ENCODE data around the gene HSPB6.

HSPB6 gene

DNA sequence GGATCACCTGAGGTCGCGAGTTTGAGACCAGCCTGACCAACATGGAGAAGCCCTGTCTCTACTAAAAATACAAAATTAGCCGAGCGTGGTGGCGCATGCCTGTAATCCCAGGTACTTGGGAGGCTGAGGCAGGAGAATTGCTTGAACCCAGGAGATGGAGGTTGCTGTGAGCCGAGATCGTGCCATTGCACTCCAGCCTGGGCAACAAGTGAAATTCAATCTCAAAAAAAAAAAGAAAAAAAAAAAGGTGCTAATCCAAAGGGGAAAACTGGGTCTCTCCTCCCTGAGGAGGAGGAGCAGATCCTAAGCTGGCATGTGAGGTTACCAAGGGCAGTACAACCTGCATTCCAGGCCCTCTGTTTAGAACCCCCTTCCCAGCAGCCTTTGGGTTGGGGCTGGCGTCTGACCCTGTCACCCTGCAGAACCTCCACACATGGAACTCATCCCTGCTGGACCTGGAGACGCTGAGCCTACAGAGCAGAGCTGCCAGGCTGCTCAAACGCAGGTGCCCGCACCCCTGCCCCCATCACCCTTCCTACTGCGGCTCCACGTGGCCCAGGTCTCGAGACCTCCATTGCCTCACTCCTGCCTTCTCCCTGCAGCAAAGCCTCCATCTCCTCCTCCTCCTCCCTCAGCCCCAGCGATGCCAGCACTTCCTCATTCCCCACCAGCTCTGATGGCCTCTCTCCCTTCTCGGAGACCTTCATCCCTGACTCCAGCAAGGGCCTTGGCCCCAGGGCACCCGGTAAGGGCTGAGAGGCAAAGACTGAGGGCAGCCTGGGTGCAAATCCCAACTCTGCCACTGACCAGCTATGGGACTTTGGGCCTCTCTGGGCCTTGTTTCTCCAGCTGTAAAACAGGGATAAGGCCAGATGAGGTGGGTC, 7.8 kb upstream of the HSPB6 start:
- no peak for DNase-seq

DNA sequence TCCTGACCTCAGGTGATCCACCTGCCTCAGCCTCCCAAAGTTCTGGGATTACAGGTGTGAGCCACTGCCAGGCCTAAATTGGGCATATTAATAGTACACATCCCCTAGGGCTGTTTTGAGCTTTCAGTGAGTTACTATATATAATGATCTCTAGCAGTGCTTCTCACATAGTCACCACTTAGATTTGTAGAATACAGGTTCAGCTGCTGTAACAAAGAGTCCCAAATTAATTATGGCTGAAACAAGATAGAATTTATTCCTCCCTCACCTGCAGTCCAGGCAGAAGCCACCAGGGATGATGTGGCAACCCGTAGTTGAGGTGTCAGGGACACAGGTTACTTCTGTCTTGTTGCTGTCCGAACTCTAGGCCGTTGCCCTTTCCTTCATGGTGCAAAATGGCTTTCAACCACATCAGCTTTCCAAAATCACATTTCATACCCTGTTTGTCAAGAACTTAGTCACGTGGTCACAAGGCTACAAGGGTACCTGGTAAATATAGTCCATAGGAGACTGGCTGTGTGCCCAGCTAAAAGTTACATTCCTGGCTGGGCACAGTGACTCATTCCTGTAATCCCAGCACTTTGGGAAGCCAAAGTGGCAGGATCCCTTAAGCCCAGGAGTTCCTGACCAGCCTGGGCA, 4.0 kb upstream of the HSPB6 start:
- DNase-seq, result no peak

DNA sequence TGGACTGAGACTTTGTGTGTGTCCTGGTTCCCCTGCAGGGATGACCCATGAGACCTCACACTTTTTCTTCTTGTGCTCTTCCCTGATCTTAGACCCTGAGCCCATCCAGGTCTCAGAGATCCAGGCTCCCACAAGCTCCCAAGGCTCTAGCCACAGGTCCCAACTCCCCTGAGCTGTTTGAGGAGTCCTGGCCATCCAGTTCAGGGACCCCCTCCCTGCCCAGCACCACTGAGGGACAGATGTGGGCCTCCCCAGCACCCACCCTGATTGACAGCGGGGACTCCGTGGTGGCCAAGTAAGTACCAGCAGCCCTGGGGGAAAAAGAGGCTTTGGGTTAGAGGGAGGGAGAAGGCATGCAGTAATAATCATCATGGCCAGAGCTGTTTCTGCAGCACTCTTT, 2.9 kb upstream of the HSPB6 start:
- no peak for DNase-seq

DNA sequence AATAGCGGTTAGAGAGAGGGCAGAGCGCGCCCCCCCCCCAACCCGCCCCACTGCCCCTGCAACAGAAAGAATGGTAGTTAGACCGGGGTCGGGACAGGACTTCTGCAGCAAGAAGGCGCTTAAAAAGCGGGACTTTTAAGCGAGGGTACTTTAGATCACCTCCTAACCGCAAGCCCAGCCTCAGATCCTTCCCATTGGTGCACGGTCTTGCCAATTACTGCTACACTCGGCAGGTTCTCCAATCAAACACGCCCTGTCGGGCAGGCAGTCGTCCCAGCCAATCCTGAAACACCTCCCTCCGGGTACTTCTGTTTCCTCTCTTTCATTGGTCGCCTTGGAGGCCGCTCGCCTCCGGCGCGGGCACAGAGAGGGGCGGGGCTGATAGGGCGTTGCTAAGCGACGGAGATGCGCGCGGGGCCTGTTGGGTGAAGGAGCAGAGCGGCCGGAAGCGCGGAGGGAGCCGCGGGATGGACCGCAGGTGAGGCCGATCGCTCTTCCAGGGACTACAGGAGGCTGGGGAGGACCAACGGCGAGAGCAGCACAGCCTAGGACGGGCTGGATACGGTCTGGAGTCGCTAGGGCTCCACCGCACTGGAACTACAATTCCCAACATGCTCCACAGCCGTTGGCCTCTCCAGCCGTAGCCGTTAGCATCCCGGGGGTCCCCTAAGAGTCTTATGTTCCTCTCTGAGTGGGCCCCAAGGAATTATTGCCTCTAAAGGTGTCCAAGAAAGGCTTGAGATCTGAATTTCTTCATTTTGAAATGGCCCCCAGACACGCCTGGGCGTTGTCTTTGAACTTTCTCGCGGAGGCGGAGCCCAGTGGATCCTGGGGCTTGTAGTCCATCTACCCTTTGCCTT, 1.1 kb upstream of the HSPB6 start, which contains the start of gene PROSER3:
TSS of gene PROSER3 (plus strand) at position 428 of the 860 bp plus-strand sequence. CDS start at position 468, 40 bp downstream.
- peak; percentile 99 for DNase-seq

DNA sequence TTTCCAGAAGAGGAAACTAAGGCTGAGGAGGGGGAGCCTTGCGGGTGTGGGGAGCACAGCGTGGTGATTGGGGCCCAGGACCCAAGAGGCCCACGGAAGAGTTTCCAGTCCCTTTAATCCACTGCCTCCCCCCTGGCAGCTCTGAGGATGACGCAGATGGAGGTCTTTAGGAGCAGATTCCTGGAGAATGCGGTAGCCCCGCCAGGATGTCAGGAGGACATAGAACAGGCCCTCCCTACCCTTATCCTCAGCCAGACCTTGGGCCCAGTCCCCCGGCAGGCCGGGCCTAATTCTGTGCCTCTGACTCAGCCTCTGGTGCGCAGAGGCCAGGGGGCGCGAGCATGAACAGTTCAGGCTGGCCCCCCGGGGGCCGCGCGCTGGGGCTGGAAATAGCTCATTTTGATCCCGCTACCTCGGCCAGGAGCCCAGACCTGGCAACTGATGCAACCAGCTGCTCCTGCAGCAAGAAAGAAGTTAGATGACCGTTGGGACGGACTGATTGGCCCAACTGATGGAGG, 461 bp upstream of the HSPB6 start:
- DNase-seq, result no peak

DNA sequence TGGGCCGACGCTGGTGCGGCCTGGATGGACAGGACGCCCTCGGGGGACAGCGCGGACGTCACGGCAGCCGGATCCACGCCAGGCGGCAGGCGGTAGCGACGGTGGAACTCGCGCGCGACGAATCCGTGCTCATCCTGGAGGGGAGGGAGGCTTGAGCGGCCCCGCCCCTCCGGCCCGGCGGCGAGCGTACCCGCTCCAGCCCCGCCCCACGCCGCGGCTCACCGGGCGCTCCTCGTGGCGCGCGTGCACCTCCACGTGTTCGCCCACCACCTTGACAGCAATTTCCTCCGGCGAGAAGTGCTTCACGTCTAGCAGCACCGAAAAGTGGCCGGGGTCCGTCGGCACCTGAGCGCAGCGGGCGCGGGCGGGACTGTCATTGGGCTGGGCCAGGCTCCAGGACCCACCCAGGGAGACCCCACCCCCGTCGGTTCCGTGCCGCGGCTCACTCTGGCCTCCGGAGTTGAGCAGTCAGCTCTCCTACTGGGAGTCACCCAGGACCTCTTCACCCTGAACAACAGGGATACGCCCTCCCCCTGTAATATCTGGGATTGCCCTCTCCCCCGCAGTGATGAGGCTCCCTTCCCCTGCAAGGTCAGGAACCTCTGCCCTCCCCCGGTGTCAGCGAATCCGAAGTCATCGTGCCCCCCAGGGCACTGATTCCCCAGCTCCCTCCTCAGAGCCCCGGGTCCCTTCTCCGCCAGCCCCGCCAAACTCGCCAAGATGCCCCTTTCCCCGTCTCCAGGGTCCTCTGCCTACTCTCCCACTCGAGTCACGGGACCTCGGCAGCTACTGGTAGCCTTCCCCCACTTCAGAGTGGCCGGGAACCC, 1.1 kb downstream of the HSPB6 start:
- no peak for DNase-seq

DNA sequence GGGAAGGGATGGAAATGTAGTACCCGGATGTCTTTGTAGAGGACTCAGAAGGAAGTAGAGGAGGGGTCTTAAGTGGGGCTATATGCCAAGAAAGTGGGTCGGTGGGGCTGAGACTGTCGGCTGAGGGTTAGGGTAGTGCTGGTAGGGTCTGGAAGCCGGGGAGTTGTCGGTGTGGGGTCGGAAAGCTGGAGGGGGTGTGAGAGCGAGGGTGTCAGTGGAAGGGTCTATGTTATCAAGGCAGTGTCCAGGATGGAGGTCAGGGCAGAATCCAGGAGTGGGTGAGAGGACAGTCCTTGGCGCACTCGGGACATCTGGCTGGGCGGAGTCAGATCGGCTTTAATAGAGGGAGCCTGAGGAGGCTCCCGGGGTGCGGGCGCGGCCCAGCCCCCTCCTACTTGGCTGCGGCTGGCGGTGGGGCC, 1.7 kb downstream of the HSPB6 start:
- peak; percentile 15 for DNase-seq

DNA sequence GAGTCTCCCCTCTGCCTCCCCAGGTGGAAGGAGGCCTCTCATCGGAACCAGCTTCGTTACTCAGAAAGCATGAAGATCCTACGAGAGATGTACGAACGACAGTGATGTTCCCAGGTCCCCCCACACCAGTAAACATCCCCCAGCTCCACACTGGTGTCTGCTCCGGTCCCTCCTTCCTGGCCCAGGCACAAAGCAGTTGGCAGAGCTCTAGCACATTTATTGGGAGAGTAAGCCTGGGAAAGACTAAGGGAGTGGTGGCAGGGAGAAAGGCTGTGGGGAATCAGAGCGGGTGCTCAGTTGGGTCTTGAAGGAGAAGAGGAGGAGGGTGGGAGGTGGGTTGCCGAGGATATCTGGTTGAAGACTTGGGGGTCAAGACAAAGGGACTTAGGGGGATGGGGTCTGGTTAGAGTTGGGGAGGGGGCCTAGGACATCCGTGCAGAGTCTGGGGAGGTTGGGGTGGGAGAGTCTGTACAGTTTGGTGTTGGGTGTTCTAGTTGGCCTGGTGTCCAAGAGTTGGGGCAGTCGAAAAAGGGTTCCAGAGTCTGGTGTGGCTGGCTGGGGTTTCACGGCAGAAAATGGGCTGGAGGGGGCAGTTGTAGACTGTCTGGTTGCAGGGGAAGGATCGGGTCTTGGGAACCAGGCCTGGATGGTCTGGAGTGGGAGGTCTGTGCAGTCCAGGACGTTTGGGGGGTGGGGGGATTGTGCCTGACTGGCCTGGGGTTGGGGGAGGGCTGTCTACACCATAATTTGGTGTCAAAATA, 2.3 kb downstream of the HSPB6 start:
- no peak for DNase-seq

DNA sequence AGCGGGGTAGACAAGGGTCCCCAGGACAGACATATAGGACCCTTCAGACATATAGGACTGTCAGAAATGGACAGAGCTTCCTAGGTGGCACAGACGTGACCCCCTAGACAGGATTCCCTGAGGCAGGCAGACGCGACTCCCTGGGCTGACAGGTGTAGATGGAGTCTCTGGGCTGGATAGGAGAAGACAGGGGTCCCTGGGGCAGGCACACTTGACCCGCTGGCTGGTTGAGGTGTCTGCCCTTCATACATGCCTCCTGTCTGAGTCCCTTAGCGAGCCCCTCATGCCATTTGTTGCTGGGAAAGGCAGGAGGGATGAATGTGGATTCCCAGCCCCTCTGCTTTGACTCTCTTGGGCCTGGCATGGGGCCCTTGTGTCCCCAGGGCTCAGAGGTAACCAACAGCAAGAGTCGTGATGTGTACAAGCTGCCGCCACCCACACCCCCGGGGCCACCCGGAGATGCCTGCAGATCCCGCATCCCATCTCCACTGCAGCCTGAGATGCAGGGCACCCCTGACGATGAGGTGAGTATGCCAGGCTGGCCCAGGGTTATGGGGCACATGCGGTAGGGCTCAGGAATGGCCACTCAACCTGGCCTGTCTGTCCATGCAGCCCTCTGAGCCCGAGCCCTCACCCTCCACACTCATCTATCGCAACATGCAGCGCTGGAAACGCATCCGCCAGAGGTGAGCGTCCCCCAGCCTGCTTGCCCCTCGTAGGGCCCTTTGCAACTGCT, 3.0 kb downstream of the HSPB6 start:
- no peak for DNase-seq

DNA sequence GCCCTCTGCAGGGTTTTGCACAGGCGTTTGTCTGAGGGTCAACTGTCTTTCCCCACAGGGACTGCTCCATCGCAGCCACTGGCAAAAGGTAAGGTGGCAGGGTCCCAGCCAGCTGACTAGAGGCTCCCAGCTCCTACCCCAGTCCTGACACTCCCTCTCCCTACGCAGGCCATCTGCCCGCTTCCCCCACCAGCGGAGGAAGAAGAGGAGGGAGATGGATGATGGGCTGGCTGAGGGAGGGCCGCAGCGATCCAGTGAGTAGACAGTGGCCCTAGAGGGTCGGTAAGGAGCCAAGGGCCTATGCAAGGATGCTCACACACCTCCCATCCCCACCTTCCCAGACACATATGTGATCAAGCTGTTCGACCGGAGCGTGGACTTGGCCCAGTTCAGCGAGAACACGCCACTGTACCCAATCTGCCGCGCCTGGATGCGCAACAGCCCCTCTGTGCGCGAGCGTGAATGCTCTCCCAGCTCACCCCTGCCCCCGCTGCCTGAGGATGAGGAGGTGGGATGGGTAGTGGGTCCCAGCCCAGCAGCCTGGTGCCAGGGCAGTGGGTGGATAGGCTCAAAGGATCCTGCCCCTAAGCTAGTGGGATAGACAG, 4.0 kb downstream of the HSPB6 start:
- no peak for DNase-seq

DNA sequence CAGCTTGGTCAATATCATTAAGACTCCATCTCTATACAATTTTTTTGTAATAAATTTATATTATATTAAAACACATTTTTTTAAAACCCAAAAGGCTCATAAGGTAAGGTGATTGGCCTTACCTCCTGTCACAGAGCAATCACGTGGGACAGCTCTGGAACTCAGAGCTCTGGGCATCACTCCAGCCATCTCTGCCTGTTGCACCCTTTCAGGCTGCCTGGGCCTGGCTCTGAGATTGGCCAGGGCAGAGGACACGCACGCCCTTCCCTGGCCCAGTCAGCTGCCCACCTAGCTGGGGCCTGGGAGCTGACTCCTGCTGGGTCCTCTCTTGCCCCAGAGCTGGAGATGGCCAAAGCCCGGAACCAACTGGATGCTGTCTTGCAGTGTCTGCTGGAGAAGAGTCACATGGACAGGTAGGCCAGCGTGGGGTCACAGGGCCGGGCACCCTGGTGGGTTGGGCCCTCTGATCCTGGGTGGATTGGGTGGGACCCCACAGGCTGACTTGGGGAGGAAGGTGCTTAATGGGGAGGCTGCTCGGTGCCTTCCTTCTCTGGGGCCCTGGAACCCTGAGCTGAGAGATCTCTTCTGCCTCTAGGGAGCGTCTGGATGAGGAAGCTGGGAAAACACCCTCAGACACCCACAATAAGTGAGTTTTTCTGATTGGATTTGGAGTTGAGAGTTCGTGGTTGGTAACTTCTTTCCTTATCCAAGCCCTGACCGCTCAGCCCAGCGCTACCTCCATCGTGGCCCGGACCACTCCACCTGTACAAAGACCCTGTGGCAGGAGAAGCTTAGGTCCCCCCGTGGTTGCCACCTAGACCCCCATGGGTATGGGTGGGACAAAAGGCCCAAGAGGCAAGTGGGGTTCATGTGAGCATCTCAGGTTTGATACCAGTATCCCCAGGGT, 4.7 kb downstream of the HSPB6 start:
- DNase-seq, result no peak

DNA sequence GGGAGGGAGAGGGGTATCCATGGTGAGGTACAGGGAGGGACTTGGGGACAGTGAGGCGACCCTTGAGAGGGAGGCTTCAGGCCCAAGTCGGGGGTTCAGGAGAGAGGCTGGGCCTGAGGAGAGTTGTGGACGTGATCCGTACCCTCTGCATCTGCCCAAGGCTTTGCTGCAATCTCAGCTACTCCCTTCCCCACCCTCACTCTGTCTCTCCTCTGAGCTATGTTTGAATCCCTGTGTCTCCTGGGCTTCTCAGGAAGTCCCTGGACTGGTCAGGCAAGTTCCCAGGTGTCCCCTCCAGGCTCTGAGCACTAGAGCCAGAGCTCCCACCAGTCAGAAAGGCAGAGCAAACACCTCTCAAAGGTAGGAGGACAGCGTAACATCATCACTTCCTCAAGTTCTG, 6.7 kb downstream of the HSPB6 start:
- no peak for DNase-seq

DNA sequence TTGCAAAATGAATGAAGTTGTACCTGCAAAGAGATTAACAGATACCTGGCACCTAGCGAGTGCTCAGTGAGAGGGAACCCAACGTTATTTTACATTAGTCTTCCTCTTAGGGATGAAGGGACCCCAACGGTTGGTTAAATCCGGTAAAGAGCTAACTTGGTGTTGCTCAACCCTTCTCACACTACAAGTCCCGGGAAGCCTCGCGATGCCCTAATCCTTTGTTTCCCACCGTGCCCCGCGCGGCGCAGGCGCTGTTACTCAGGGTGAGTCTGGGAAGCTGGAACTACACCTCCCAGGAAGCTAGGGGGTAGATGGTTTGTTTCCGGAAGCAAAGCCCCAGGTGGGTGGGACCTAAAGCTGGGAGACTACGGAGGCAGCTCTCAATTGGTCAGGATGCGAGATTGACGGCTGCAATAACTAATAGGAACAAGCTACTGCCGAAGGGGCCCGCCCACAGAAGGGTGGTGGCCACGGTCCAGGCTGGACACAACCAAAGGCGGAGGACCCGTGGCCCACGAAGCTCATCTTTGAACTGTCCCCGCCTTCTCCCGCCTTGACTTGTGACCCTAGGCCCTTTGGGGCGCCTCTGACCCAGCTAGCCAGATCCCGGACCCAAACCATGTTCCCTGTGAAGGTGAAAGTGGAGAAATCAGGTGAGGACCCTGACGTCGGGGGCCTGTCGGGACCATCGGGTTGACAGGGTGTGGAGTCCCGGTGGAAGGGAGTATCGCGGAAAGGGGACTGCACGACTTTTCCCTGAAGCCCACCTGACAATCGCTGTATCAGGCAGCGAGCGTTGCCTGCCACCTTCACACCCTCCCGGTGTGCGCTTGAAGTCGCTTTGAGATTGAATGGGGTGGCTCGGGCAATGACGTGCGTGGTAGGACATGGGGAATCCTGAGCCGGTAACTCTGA, 8.5 kb downstream of the HSPB6 start, which contains the start of gene LIN37:
TSS of gene LIN37 (plus strand) at position 471 of the 915 bp plus-strand sequence. CDS start at position 620, 149 bp downstream.
- peak; percentile 98 for DNase-seq

DNA sequence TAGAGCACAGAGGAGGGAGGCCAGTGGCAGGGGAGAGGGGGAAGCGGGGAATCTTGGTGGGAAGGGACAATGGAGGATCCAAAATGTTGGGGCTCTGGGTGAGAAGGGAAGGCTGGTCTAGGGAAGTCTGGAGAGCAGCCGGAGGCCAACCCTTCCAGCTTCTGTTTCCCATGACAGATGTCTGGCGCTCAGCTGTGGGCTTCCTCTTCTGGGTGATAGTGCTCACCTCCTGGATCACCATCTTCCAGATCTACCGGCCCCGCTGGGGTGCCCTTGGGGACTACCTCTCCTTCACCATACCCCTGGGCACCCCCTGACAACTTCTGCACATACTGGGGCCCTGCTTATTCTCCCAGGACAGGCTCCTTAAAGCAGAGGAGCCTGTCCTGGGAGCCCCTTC, 10.3 kb downstream of the HSPB6 start:
- DNase-seq, result no peak

DNA sequence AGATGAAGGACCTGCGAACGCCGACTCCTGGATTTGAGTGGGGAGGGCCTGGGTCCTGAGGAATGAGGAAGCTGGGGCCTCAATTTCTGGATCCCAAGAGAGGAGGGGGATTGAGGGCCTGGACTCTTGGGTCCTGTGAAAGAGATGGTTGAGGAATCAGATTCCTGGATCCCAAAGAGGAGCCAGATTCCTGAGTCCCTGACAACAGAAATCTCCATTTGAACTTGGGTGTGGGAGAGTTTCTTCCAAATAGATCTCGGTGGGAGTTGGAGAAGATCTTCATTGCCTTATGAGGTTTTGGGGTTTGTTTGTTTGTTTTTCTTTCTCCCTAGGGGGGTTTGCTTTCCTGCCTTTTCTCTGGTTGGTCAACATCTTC, 10.8 kb downstream of the HSPB6 start:
- DNase-seq, result no peak

DNA sequence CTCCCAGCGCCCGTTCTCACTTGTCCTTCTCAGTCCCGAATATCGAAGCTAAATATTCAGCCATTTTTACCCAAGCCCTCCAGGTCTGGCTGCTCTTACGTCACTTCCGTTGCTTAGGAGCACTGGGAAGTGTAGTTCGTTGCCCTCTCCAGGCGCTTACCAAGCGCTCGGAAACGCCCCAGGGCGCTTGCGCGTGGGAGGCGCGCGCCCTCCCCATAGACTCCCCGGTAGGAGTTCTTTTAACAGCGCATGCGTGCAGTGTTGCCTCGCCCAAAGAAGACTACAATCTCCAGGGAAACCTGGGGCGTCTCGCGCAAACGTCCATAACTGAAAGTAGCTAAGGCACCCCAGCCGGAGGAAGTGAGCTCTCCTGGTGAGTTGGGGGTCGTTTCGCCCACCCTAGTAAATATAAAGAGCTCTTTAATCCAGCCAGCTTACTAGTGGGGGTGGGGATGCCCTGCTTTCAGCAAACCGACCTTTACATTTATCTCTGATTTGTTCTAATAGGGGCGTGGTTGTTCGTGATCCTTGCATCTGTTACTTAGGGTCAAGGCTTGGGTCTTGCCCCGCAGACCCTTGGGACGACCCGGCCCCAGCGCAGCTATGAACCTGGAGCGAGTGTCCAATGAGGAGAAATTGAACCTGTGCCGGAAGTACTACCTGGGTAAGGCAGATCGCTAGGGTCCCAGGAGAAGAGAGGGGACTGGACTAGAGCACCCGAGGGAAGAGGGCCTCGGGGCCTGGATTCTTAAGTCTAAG, 11.3 kb downstream of the HSPB6 start, which contains the start of the genes PSENEN and U2AF1L4:
TSS of gene PSENEN (plus strand) at position 324 of the 759 bp plus-strand sequence. CDS start at position 604, 280 bp downstream.
TSS of gene U2AF1L4 (minus strand) at position 91 of the 759 bp plus-strand sequence. CDS start at position 64, 27 bp downstream.
- DNase-seq, result peak; percentile 97
